Tibial nerve (tissue), 4 donors: ENCODE measurements around the gene POU3F1. TPM values are rescaled to one million over a fixed set of nuclear protein-coding genes. Genes with fewer than 3 reads are reported as not detected.

Source experiments
- DNase-seq, 2 donors: peaks; one replicate each; pipeline ENCODE4 v3.0.0-alpha.2; 2019; ENCODE audit warnings: low spot score in 2 of 2
- H3K27ac ChIP-seq, 4 donors: fragments of 200-600 bp; sonication (generic) in 3 of 4; one replicate each; pipeline ENCODE4 v1.5.1; 2017 to 2019; ENCODE audit warnings: mild to moderate bottlenecking in 1 of 4
- H3K27me3 ChIP-seq, 2 donors: fragments of 200-600 bp; sonication (generic) in 1 of 2; one replicate each; pipeline versions ENCODE4 v1.5.1 to v1.6.0; 2017 to 2019
- H3K36me3 ChIP-seq, 3 donors: fragments of 200-600 bp; sonication (generic); one replicate each; pipeline ENCODE4 v1.5.1; 2018 to 2019
- H3K4me1 ChIP-seq, 4 donors: fragments of 200-600 bp; sonication (generic) in 3 of 4; one replicate each; pipeline ENCODE4 v1.5.1; 2017 to 2019
- H3K4me3 ChIP-seq, 4 donors: fragments of 200-600 bp; sonication (generic) in 3 of 4; one replicate each; pipeline ENCODE4 v1.5.1; 2017 to 2019; ENCODE audit warnings: mild to moderate bottlenecking in 1 of 4, moderate library complexity in 1 of 4
- H3K9me3 ChIP-seq, 4 donors: fragments of 200-600 bp; sonication (generic) in 3 of 4; one replicate each; pipeline ENCODE4 v1.5.1; 2017 to 2019
- CTCF ChIP-seq, 5 experiments: fragments of 200-600 bp in 3 of 5; fragments of 450-650 bp in 2 of 5; sonication (generic) in 3 of 5; IDR thresholded peaks; one replicate each; pipeline ENCODE4 v1.5.1; 2016 to 2019; ENCODE audit warnings: antibody characterized with exemption in 5 of 5, mild to moderate bottlenecking in 3 of 5, moderate library complexity in 2 of 5
- EP300 ChIP-seq, 2 donors: sonication (generic); formaldehyde crosslinking; IDR thresholded peaks; one replicate each; pipeline ENCODE4 v1.6.1; 2017; ENCODE audit warnings: antibody characterized with exemption in 2 of 2, mild to moderate bottlenecking in 1 of 2
- POLR2A ChIP-seq, 2 donors: fragments of 450-650 bp; IDR thresholded peaks; one replicate each; pipeline ENCODE4 v1.6.1; 2017; ENCODE audit warnings: antibody characterized with exemption in 2 of 2, mild to moderate bottlenecking in 2 of 2, moderate library complexity in 2 of 2
- WGBS, 2 donors: methylation state at CpG; one replicate each; pipeline ENCODE4 v1.1.5; 2018; 5-methylcytosine and 5-hydroxymethylcytosine counted together
- total RNA-seq, 4 donors: library from RNA; depleted of rRNA; stranded (reverse); fragments of >200 nt; gene quantifications; one replicate each; pipeline ENCODE4 v1.1.0, GENCODE V29; 2016

POU3F1 gene
- 10 to 100 TPM; 11.6 to 53.4 (median 24.8) TPM for total RNA-seq

GRCh38 chr1:38046333-38046883 lies at the start of gene POU3F1:
POU3F1 (minus strand) TSS chr1:38046793; CDS start chr1:38046743, 50 bp downstream.
- Histone ChIP-seq H3K9me3 (no peaks in the 10 kb centered on the region), H3K4me3 (peak within 1 kb of the TSS; percentile 48 to 79 (median 62)), H3K27me3 (peaks cover 0 to 41% of the 10 kb centered on the region in 2 donors), H3K4me1 (peaks cover 0 to 58% (median 12%) of the 10 kb centered on the region in 4 donors), H3K36me3 (peaks cover 0 to 4% (median 0%) of the 10 kb centered on the region in 3 donors), H3K27ac (peak within 1 kb of the TSS; percentile 47 to 95 (median 80))
- 0 to 2% methylated on average over 7 to 24 of the region's 92 CpGs for WGBS, 2 donors
- peak; percentile 26 to 50 for TF ChIP-seq POLR2A (IDR thresholded peaks at IDR 0.05)
- no peak for TF ChIP-seq EP300 (IDR thresholded peaks at IDR 0.05)
- TF ChIP-seq CTCF (IDR thresholded peaks at IDR 0.05) = peak in 1 of 5 experiments; percentile 20
- no peak for DNase-seq

DNA sequence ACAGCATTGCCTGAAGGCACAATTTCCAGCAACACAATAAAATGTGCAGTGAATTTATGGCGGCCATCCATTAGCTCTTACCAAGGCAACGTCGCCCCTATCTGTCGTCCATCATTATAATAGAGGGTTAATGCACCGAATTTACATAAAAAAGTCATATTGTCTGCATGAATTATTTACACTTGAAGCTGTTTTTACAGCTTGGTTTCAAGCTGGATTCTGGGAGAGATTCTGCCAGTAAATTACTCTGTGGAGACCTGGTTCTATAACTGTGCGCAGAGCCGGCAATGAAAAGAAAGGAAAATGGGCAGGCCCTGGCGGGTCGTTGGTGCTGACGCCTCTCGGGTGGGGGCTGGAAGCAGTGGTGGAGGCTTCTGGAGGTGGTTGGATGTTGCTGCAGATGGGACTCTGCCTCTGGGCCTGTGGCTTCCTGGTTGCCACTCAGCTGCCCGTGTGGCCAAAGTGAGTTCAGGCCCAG lies 48.9 kb upstream of the POU3F1 start:
- TF ChIP-seq POLR2A (IDR thresholded peaks at IDR 0.05) (no peak), EP300 (IDR thresholded peaks at IDR 0.05) (no peak), CTCF (IDR thresholded peaks at IDR 0.05) (no peak)
- Histone ChIP-seq H3K4me3 (no peak overlapping the region), H3K4me1 (peaks cover 0 to 5% (median 0%) of the 10 kb centered on the region in 4 donors), H3K27me3 (no peaks in the 10 kb centered on the region), H3K27ac (no peak overlapping the region), H3K36me3 (peaks cover 0 to 5% (median 0%) of the 10 kb centered on the region in 3 donors), H3K9me3 (no peaks in the 10 kb centered on the region)
- 58 to 72% methylated on average over 11 to 12 of the region's 12 CpGs for WGBS, 2 donors
- DNase-seq = no peak

DNA sequence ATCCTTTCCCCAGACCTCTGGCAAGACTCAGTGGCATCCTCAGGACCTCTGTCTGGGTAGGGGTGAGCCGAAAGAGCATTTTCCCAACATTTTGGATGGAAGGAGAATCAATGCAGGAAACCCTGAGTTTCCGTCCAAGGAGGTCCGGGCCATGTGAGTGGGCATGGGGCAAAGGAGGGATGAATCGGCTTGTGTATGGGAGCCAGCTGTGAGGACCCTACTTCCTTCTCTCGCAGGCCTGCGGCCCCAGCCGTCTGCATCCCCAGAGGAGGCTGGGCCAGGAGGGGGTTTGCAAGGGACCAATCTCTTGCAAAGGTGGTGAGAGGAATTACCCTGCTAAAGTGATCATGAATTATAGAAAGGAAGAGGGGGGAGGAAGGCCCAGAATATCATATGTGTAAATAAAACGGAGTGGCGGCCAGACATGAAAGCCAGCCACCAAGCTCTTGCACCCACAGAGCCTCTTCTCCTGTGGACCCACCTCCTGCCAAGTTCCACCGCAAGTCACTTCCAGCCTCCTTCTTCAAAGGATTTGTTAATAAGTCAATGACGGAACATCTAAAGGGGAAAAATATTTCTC lies 48.2 kb upstream of the POU3F1 start:
- H3K9me3 ChIP-seq = no peaks in the 10 kb centered on the region
- 67 to 71% methylated on average over 11 of the region's 11 CpGs for WGBS, 2 donors
- H3K36me3 ChIP-seq = peaks cover 0 to 5% (median 0%) of the 10 kb centered on the region in 3 donors
- no peaks in the 10 kb centered on the region for H3K27me3 ChIP-seq
- no peak overlapping the region for H3K4me3 ChIP-seq
- H3K27ac ChIP-seq = no peak overlapping the region
- TF ChIP-seq EP300 (IDR thresholded peaks at IDR 0.05) (no peak), CTCF (IDR thresholded peaks at IDR 0.05) (no peak), POLR2A (IDR thresholded peaks at IDR 0.05) (no peak)
- peaks cover 0 to 5% (median 0%) of the 10 kb centered on the region in 4 donors for H3K4me1 ChIP-seq
- no peak for DNase-seq

DNA sequence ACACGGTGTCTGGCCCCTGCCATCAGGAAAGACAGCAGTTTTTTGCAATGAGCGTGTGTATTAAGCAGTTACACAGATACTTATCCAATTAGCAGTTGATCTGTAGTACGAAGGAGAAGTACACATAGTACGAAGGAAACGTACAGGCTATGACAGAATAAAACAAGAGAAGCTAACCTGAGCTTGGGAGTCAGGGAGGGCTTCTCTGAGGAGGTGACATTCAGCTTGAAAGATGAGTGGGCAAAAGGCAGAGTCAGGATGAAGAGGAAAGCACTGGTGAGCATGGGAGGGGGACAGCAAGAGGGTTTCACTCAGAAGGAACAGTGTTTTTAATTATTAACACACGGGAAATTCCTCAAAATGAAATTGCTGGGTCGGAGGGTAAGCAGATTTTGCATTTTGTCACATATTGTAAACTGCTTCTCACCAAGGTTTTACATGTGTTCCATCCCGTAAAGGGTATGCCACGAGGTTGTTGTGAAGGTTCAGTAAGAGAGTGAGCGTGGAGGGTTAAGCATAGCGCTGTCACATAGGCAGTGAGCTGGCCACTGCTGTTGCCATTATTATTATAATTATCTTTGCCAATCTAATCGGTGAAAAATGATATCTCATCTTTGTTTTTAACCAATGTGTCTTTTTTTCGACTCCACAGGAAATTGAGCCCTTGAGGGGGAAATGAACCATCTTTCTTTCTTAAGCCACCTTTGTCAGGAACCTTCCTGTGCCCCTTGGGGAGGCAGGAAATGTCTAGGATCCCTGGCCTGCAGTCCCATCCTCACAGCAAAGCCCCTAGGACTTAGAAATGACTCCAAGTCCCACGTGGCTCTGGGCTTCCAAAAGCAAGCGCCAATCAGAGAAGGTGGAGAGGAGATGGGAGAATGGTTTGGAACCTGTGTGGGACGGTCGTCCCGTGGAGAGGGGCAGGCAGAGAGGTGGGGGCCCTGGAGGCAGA lies 47.3 kb upstream of the POU3F1 start:
- H3K4me1 ChIP-seq = peaks cover 0 to 5% (median 0%) of the 10 kb centered on the region in 4 donors
- H3K27ac ChIP-seq = no peak overlapping the region
- 71% methylated on average over 18 of the region's 18 CpGs for WGBS, 2 donors
- H3K27me3 ChIP-seq = no peaks in the 10 kb centered on the region
- H3K4me3 ChIP-seq = no peak overlapping the region
- no peaks in the 10 kb centered on the region for H3K9me3 ChIP-seq
- TF ChIP-seq POLR2A (IDR thresholded peaks at IDR 0.05) (no peak), EP300 (IDR thresholded peaks at IDR 0.05) (no peak), CTCF (IDR thresholded peaks at IDR 0.05) (no peak)
- DNase-seq = no peak
- H3K36me3 ChIP-seq = peaks cover 0 to 5% (median 0%) of the 10 kb centered on the region in 3 donors
